Fibroblast of skin of back (primary cell): ENCODE data around the gene ALMS1.
"Not testable (repeated sequence)": the region's sequence is repeated elsewhere in the genome, so short reads cannot be mapped to it uniquely, and the experiment has no call there.

Experiments
- DNase-seq: peaks from one replicate; pipeline ENCODE4 v3.0.0-alpha.2; 2013

ALMS1 gene

GRCh38 chr2:73402386-73403103 lies 16.9 kb downstream of the ALMS1 start:
- DNase-seq = no peak

GRCh38 chr2:73403237-73403636 lies 17.6 kb downstream of the ALMS1 start:
- DNase-seq = no peak

GRCh38 chr2:73404409-73404808 lies 18.8 kb downstream of the ALMS1 start:
- no peak for DNase-seq

GRCh38 chr2:73406996-73407395 lies 21.4 kb downstream of the ALMS1 start:
- no peak for DNase-seq

GRCh38 chr2:73408198-73408597 lies 22.6 kb downstream of the ALMS1 start:
- no peak for DNase-seq

- peak; percentile 40 for DNase-seq
These were observed 29.1 kb downstream of the ALMS1 start for GRCh38 chr2:73414696-73415095.

GRCh38 chr2:73415906-73416305 lies 30.3 kb downstream of the ALMS1 start:
- peak; percentile 36 for DNase-seq

- DNase-seq = peak; percentile 50
These were observed 32.7 kb downstream of the ALMS1 start for GRCh38 chr2:73418343-73418742.

GRCh38 chr2:73423913-73424312 lies 38.3 kb downstream of the ALMS1 start:
- DNase-seq = no peak

GRCh38 chr2:73426176-73426575 lies 40.5 kb downstream of the ALMS1 start:
- DNase-seq = no peak

- DNase-seq = no peak
These were observed 50.4 kb downstream of the ALMS1 start for GRCh38 chr2:73436019-73436418.

- DNase-seq = no peak
These were observed 58.6 kb downstream of the ALMS1 start for GRCh38 chr2:73444202-73444601.

- no peak for DNase-seq
These were observed 63.2 kb downstream of the ALMS1 start for GRCh38 chr2:73448856-73449255.

- DNase-seq = no peak
These were observed 63.8 kb downstream of the ALMS1 start for GRCh38 chr2:73449404-73449803.

GRCh38 chr2:73451263-73451972 lies 65.8 kb downstream of the ALMS1 start:
- DNase-seq = no peak

- DNase-seq = no peak
These were observed 72.3 kb downstream of the ALMS1 start for GRCh38 chr2:73457982-73458381.

- not testable (repeated sequence) for DNase-seq
These were observed 76.8 kb downstream of the ALMS1 start for GRCh38 chr2:73462388-73462787.

- no peak for DNase-seq
These were observed 82.7 kb downstream of the ALMS1 start for GRCh38 chr2:73468376-73468775.

- not testable (repeated sequence) for DNase-seq
These were observed 98.2 kb downstream of the ALMS1 start for GRCh38 chr2:73483874-73484273.

GRCh38 chr2:73487112-73487657 lies 101.5 kb downstream of the ALMS1 start:
- no peak for DNase-seq

- no peak for DNase-seq
These were observed 102.4 kb downstream of the ALMS1 start for GRCh38 chr2:73488079-73488478.

GRCh38 chr2:73489053-73489452 lies 103.4 kb downstream of the ALMS1 start:
- DNase-seq = peak; percentile 2

GRCh38 chr2:73494031-73494430 lies 108.4 kb downstream of the ALMS1 start:
- DNase-seq = peak; percentile 66

- DNase-seq = peak; percentile 46
These were observed 118.4 kb downstream of the ALMS1 start for GRCh38 chr2:73503992-73504570.
